Prostate gland (tissue), 2 donors: ENCODE data around the gene LTC4S.

Source experiments
- POLR2A ChIP-seq: fragments of 450-650 bp; IDR thresholded peaks from one replicate; pipeline ENCODE4 v1.6.1; 2016; ENCODE audit warnings: antibody characterized with exemption, mild to moderate bottlenecking
- TF ChIP-seq, protein P1 (sequence below), 4 experiments: fragments of 200-600 bp in 2 of 4; fragments of 450-650 bp in 2 of 4; sonication (generic) in 2 of 4; IDR thresholded peaks; 1 replicate in 3 of 4; 2 replicates in 1 of 4; pipeline ENCODE4 v1.5.1; 2016 to 2019; ENCODE audit warnings: antibody characterized with exemption in 4 of 4, mild to moderate bottlenecking in 2 of 4, moderate library complexity in 2 of 4

GRCh38 chr5:179793468-179794139 is at the start of gene LTC4S:
- TF ChIP-seq, protein P1, sequence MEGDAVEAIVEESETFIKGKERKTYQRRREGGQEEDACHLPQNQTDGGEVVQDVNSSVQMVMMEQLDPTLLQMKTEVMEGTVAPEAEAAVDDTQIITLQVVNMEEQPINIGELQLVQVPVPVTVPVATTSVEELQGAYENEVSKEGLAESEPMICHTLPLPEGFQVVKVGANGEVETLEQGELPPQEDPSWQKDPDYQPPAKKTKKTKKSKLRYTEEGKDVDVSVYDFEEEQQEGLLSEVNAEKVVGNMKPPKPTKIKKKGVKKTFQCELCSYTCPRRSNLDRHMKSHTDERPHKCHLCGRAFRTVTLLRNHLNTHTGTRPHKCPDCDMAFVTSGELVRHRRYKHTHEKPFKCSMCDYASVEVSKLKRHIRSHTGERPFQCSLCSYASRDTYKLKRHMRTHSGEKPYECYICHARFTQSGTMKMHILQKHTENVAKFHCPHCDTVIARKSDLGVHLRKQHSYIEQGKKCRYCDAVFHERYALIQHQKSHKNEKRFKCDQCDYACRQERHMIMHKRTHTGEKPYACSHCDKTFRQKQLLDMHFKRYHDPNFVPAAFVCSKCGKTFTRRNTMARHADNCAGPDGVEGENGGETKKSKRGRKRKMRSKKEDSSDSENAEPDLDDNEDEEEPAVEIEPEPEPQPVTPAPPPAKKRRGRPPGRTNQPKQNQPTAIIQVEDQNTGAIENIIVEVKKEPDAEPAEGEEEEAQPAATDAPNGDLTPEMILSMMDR (IDR thresholded peaks at IDR 0.05), result no peak
- peak; percentile 32 for TF ChIP-seq POLR2A
